Endodermal cell (in vitro differentiated cells): ENCODE results near the gene CREB3L2. TPM values are rescaled to one million over a fixed set of nuclear protein-coding genes. Genes with fewer than 3 reads are reported as not detected.

Experiments used
- DNase-seq: peaks from one replicate; pipeline ENCODE4 v3.0.0-alpha.2; 2017
- H3K27ac ChIP-seq: 2 replicates; pipeline ENCODE4 v1.5.1; 2013; ENCODE audit warnings: mild to moderate bottlenecking, low read depth, low read length, moderate library complexity
- H3K27me3 ChIP-seq: 2 replicates; pipeline ENCODE4 v1.6.1; 2013; ENCODE audit warnings: mild to moderate bottlenecking, low read length, moderate library complexity; ENCODE audit not compliant: insufficient read depth, control insufficient read depth, poor library complexity, severe bottlenecking
- H3K36me3 ChIP-seq: 2 replicates; pipeline ENCODE4 v1.7.0; 2013; ENCODE audit warnings: mild to moderate bottlenecking, low read length, moderate library complexity; ENCODE audit not compliant: control insufficient read depth, insufficient read depth
- H3K4me1 ChIP-seq: one replicate; pipeline ENCODE4 v1.7.0; 2013; ENCODE audit warnings: low read length; ENCODE audit not compliant: control insufficient read depth, insufficient read depth
- H3K4me3 ChIP-seq: 2 replicates; pipeline ENCODE4 v1.5.1; 2013; ENCODE audit warnings: mild to moderate bottlenecking, low read length, moderate library complexity
- H3K9ac ChIP-seq: 2 replicates; pipeline ENCODE4 v1.6.1; 2013; ENCODE audit warnings: mild to moderate bottlenecking, low read length, moderate library complexity; ENCODE audit not compliant: poor library complexity, severe bottlenecking; ENCODE audit errors: extremely low read depth
- H3K9me3 ChIP-seq: 2 replicates; pipeline ENCODE4 v1.6.1; 2013; ENCODE audit warnings: mild to moderate bottlenecking, low read length, moderate library complexity; ENCODE audit not compliant: control insufficient read depth
- H3K27ac Mint-ChIP-seq: 2 replicates; pipeline ENCODE4 v1.8.0; 2020; ENCODE audit warnings: mixed read lengths
- H3K27me3 Mint-ChIP-seq: 2 replicates; pipeline ENCODE4 v1.8.0; 2021; ENCODE audit warnings: mild to moderate bottlenecking, mixed read lengths; ENCODE audit not compliant: insufficient read depth
- H3K36me3 Mint-ChIP-seq: 2 replicates; pipeline ENCODE4 v1.8.0; 2020; ENCODE audit warnings: low read depth, mixed read lengths
- H3K4me1 Mint-ChIP-seq: 2 replicates; pipeline ENCODE4 v1.8.0; 2020; ENCODE audit warnings: mixed read lengths
- H3K4me3 Mint-ChIP-seq: 2 replicates; pipeline ENCODE4 v1.8.0; 2020; ENCODE audit warnings: mild to moderate bottlenecking, moderate library complexity, mixed read lengths
- H3K9me3 Mint-ChIP-seq: 2 replicates; pipeline ENCODE4 v1.8.0; 2020; ENCODE audit warnings: mild to moderate bottlenecking, mixed read lengths
- WGBS, 2 experiments: methylation state at CpG; one replicate each; pipeline versions ENCODE4 v1.1.5 to v1.1.7; 2013; ENCODE audit warnings: missing lambda C conversion rate in 2 of 2, mixed read lengths in 1 of 2; ENCODE audit not compliant: insufficient coverage in 1 of 2, insufficient read length in 1 of 2; 5-methylcytosine and 5-hydroxymethylcytosine counted together
- total RNA-seq, 2 donors: library from RNA; stranded (reverse); fragmentation: NEBNext Ultra II Directional in 1 of 2; extraction: Animal tissue kit (Norgen Biotek cat#: 25700) in 1 of 2; gene quantifications; 2 replicates in 1 of 2; 3 replicates in 1 of 2; pipeline ENCODE4 v1.2.1, GENCODE V29; 2021
- TF ChIP-seq, protein P1 (sequence below): fragments of 200-600 bp; sonication (generic); conservative IDR thresholded peaks from 2 replicates; pipeline ENCODE4 v1.5.0; 2021; ENCODE audit warnings: antibody characterized with exemption, mild to moderate bottlenecking

The CREB3L2 gene
- total RNA-seq, 2 donors from 2014 or later, result 48.2 to 80.2 TPM

DNA sequence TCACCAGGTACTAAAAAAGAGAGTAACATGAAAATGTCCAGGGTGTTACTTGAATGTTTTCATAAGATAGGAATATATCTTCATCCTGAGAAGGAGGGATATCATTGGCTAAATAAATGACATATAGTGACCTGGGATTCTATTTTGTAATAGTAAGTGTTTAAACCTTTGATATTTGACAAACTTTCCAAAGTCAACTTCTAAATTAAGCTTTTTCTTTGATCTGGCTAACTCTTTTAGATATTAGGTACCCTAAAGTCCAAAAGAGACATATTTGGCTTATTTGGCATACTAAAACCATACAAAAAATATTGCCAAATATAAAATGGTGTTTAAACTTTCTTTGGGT lies 22.4 kb upstream of the CREB3L2 start:
- TF ChIP-seq, protein P1, sequence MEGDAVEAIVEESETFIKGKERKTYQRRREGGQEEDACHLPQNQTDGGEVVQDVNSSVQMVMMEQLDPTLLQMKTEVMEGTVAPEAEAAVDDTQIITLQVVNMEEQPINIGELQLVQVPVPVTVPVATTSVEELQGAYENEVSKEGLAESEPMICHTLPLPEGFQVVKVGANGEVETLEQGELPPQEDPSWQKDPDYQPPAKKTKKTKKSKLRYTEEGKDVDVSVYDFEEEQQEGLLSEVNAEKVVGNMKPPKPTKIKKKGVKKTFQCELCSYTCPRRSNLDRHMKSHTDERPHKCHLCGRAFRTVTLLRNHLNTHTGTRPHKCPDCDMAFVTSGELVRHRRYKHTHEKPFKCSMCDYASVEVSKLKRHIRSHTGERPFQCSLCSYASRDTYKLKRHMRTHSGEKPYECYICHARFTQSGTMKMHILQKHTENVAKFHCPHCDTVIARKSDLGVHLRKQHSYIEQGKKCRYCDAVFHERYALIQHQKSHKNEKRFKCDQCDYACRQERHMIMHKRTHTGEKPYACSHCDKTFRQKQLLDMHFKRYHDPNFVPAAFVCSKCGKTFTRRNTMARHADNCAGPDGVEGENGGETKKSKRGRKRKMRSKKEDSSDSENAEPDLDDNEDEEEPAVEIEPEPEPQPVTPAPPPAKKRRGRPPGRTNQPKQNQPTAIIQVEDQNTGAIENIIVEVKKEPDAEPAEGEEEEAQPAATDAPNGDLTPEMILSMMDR, result no peak

DNA sequence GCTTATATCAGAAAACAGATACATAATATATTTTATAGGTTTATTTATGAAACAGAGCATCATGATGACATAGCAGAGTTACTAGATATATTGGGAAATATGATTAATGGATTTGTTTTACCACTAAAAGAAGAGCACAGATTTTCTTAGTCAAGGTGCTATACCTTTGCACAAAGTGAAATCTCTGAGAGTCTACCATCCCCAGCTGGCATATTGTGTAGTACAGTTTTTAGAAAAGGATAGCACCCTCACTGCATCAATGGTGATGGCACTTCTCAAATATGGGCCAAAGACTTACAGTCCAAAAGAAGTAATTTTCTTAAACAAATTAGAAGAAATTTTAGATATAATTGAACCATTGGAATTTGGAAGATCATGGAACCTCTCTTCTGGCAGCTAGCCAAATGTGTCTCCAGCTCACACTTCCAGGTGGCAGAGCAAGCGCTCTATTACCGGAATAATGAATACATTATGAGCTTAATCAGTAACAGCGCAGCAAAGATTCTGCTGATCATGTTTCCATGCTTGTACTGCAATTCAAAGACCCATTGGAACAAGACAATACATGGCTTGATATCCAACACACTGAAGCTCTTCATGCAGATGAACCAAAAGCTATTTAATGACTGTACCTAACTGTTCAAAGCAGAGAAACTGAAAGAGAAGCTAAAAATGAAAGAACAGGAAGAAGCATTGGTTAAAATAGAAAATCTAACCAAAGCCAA lies 21.9 kb upstream of the CREB3L2 start:
- H3K27me3 Mint-ChIP-seq, result no peaks in the 10 kb centered on the region
- H3K9me3 Mint-ChIP-seq, result peaks cover 79% of the 10 kb centered on the region

More for the DNA sequence above, 22.4 kb upstream of the CREB3L2 start:
- no peaks in the 10 kb centered on the region for H3K4me1 ChIP-seq
- Mint-ChIP-seq H3K27me3 (no peaks in the 10 kb centered on the region), H3K36me3 (peaks cover 23% of the 10 kb centered on the region), H3K4me3 (no peak overlapping the region), H3K4me1 (peaks cover 11% of the 10 kb centered on the region), H3K27ac (no peak overlapping the region), H3K9me3 (peaks cover 85% of the 10 kb centered on the region)
- H3K36me3 ChIP-seq, result no peaks in the 10 kb centered on the region
- peaks cover 82% of the 10 kb centered on the region for H3K9me3 ChIP-seq
- no peak for DNase-seq
- no peak overlapping the region for H3K9ac ChIP-seq
- peak overlapping the region; percentile 23 for H3K4me3 ChIP-seq
- no peak overlapping the region for H3K27ac ChIP-seq
- H3K27me3 ChIP-seq, result no peaks in the 10 kb centered on the region

DNA sequence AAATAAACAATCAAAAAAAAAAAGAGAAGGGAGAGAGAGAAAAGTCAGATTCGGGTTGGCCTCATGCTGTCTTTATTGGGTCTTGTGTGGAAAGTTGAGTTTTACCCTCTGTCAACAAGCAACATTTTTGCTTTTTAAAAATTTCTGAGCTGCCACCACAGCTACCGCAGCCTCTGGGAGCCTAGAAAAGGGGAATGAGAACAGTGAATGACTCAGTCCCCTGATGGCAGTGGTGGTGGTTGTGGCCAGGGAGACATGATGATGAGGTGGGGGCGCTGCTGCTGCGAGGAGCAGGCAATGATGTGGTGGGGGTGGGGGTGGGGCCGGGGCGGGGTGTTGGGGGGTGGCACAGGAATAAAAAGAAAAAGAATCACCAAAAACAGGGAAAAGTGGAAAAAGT lies 20.0 kb upstream of the CREB3L2 start:
- no peak for DNase-seq
- H3K9me3 Mint-ChIP-seq, result peaks cover 64% of the 10 kb centered on the region
- 94% methylated on average over 2 of the region's 6 CpGs; no CpG with 5 or more reads in 1 of the 2 experiments for WGBS, 2 experiments
- H3K4me1 Mint-ChIP-seq, result peaks cover 6% of the 10 kb centered on the region
- H3K36me3 Mint-ChIP-seq, result peaks cover 16% of the 10 kb centered on the region
- H3K4me3 ChIP-seq, result no peak overlapping the region
- no peaks in the 10 kb centered on the region for H3K27me3 ChIP-seq
- H3K9me3 ChIP-seq, result peaks cover 59% of the 10 kb centered on the region
- no peak overlapping the region for H3K27ac ChIP-seq
- no peaks in the 10 kb centered on the region for H3K4me1 ChIP-seq
- TF ChIP-seq, protein P1, result no peak
- H3K36me3 ChIP-seq, result no peaks in the 10 kb centered on the region
- no peak overlapping the region for H3K9ac ChIP-seq
- no peak overlapping the region for H3K4me3 Mint-ChIP-seq
- no peak overlapping the region for H3K27ac Mint-ChIP-seq
- no peaks in the 10 kb centered on the region for H3K27me3 Mint-ChIP-seq

More for the DNA sequence above, 21.9 kb upstream of the CREB3L2 start:
- H3K9me3 ChIP-seq, result peaks cover 78% of the 10 kb centered on the region
- H3K4me3 Mint-ChIP-seq, result no peak overlapping the region
- TF ChIP-seq, protein P1, result no peak
- peak overlapping the region; percentile 23 for H3K4me3 ChIP-seq
- H3K36me3 ChIP-seq, result no peaks in the 10 kb centered on the region
- no peaks in the 10 kb centered on the region for H3K27me3 ChIP-seq
- H3K36me3 Mint-ChIP-seq, result peaks cover 21% of the 10 kb centered on the region
- no peak overlapping the region for H3K9ac ChIP-seq
- no peak overlapping the region for H3K27ac ChIP-seq
- no peaks in the 10 kb centered on the region for H3K4me1 ChIP-seq
- peaks cover 8% of the 10 kb centered on the region for H3K4me1 Mint-ChIP-seq
- 90 to 96% methylated on average over 3 of the region's 3 CpGs for WGBS, 2 experiments
- H3K27ac Mint-ChIP-seq, result no peak overlapping the region
- DNase-seq, result no peak
